SH-SY5Y (cell line): ENCODE results near the gene SDF2L1.

Experiments used
- GATA2 ChIP-seq: IDR thresholded peaks from 2 replicates; pipeline ENCODE4 v1.6.1; 2011; ENCODE audit warnings: mild to moderate bottlenecking, low read depth, low read length
- GATA3 ChIP-seq: IDR thresholded peaks from 2 replicates; pipeline ENCODE4 v1.6.1; 2011; ENCODE audit warnings: low read depth, mild to moderate bottlenecking, low read length, moderate library complexity

GRCh38 chr22:21624120-21624879, 17.8 kb upstream of the SDF2L1 start:
- TF ChIP-seq GATA2 (no peak), GATA3 (no peak)
